ENCODE measurements around the gene UMAD1. TPM values are rescaled to one million over a fixed set of nuclear protein-coding genes. Genes with fewer than 3 reads are reported as not detected.

Gene UMAD1
- total RNA-seq (2022; extraction: Qiagen RNA extraction; ENCODE audit: low read depth) = 8.9 to 14.4 TPM (median 11.6 TPM) in 5 replicates

GRCh38 chr7:7640221-7641128 is at the start of gene UMAD1:
Gene UMAD1 (plus strand): TSS chr7:7640752. CDS start chr7:7673372, 32,620 bp downstream.

GRCh38 chr7:7718492-7718891 is 77.9 kb downstream of the UMAD1 start, which contains the start of gene RPA3:
Gene RPA3 (minus strand): TSS chr7:7718607. CDS start chr7:7640418, 78,189 bp downstream.

Other genes starting within 250 kb of the UMAD1 start
- 0.56 to 0.97 TPM (median 0.71 TPM) in 5 replicates for gene COL28A1, start 104.9 kb upstream of the UMAD1 start, total RNA-seq (2022; extraction: Qiagen RNA extraction; ENCODE audit: low read depth)
- 17.3 to 21.6 TPM (median 19.7 TPM) in 5 replicates for gene MIOS, start 73.9 kb upstream of the UMAD1 start, total RNA-seq (2022; extraction: Qiagen RNA extraction; ENCODE audit: low read depth)
- 82.4 to 108 TPM (median 98.7 TPM) in 5 replicates for gene RPA3, start 77.9 kb downstream of the UMAD1 start, total RNA-seq (2022; extraction: Qiagen RNA extraction; ENCODE audit: low read depth)

Data from A549 treated with DMSO at 1 μM for 4 hours (cell line).